NAMALWA (cell line): ENCODE results near the gene RILPL1.
"Not testable (repeated sequence)": the region's sequence is repeated elsewhere in the genome, so short reads cannot be mapped to it uniquely, and the experiment has no call there.

Source experiments
- DNase-seq: peaks from one replicate; pipeline ENCODE4 v3.0.0-alpha.2; 2015; ENCODE audit warnings: low spot score

RILPL1 gene

GRCh38 chr12:123468786-123469185 lies 64.7 kb downstream of the RILPL1 start:
- peak; percentile 54 for DNase-seq

- no peak for DNase-seq
Measured at GRCh38 chr12:123465084-123465483, 68.4 kb downstream of the RILPL1 start.

- not testable (repeated sequence) for DNase-seq
Measured at GRCh38 chr12:123463174-123463573, 70.3 kb downstream of the RILPL1 start.

- DNase-seq, result peak; percentile 89
Measured at GRCh38 chr12:123457980-123458779, 75.3 kb downstream of the RILPL1 start, which contains the start of gene SNRNP35. SNRNP35 (plus strand) TSS chr12:123458139; CDS start chr12:123465541, 7,402 bp downstream.

- DNase-seq, result no peak
Measured at GRCh38 chr12:123453165-123453564, 80.4 kb downstream of the RILPL1 start.

GRCh38 chr12:123452276-123452550 lies 81.3 kb downstream of the RILPL1 start:
- not testable (repeated sequence) for DNase-seq

GRCh38 chr12:123450636-123451035 lies 82.9 kb downstream of the RILPL1 start:
- no peak for DNase-seq

- no peak for DNase-seq
Measured at GRCh38 chr12:123449856-123450255, 83.7 kb downstream of the RILPL1 start.

- DNase-seq, result no peak
Measured at GRCh38 chr12:123449249-123449733, 84.2 kb downstream of the RILPL1 start.

- no peak for DNase-seq
Measured at GRCh38 chr12:123446333-123446713, 87.2 kb downstream of the RILPL1 start.

- no peak for DNase-seq
Measured at GRCh38 chr12:123445388-123446332, 87.9 kb downstream of the RILPL1 start.

- DNase-seq, result no peak
Measured at GRCh38 chr12:123444092-123445026, 89.2 kb downstream of the RILPL1 start.

- no peak for DNase-seq
Measured at GRCh38 chr12:123442774-123443173, 90.7 kb downstream of the RILPL1 start.

- no peak for DNase-seq
Measured at GRCh38 chr12:123441523-123442164, 91.9 kb downstream of the RILPL1 start.

- peak; percentile 87 for DNase-seq
Measured at GRCh38 chr12:123436017-123436964, 97.2 kb downstream of the RILPL1 start, which contains the start of gene RILPL2. RILPL2 (minus strand) TSS chr12:123436684; CDS start chr12:123436420, 264 bp downstream.

- no peak for DNase-seq
Measured at GRCh38 chr12:123435636-123436016, 97.9 kb downstream of the RILPL1 start.

GRCh38 chr12:123433615-123434014 lies 99.9 kb downstream of the RILPL1 start:
- DNase-seq, result no peak

GRCh38 chr12:123431951-123432817 lies 101.3 kb downstream of the RILPL1 start:
- DNase-seq, result not testable (repeated sequence)

GRCh38 chr12:123429101-123429500 lies 104.4 kb downstream of the RILPL1 start:
- not testable (repeated sequence) for DNase-seq
